Measurements from ENCODE around the gene TFDP2.

DNA sequence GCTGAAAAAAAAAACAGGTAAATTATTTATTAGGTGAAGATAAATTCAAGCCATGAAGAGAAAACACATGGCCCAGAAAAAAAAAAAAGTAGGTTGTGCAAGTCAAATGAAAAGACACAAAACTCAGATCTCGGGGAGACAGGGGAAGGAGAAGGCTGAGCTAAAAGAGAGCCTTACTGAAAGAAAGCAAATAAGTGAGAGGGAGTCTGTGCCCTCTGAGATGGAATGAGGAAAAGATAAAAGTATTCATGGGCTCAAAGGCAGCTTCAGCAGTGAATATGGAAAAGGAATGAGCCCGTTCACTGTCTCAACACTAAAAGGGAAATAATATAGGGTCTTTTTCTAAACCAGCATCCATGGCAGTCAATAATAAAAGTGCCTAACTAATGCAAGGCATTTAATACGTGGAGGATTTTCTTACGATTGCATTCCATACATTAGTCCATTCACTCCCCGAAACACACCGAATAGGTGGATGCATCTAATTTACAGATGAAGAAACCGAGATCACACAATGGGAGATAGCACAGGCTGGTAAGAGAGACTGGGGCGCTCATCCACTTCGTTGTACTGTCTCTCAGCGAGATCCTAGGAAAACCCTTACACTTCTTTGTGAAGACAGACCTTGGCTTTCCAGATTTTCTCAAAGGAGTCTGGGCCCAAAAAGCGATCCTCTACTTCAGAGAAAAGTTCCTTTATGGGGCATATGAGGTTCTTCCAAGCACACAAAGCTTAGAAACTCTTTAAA lies 1.1 kb downstream of the TFDP2 start:
- TF ChIP-seq POLR2A (IDR thresholded peaks at IDR 0.05; ENCODE audit: low read depth, low read length) (no peak), POLR2AphosphoS5 (IDR thresholded peaks at IDR 0.05; ENCODE audit: low read depth, low read length) (no peak), SPI1 (IDR thresholded peaks at IDR 0.05; ENCODE audit: low read depth, low read length) (no peak), TAF1 (IDR thresholded peaks at IDR 0.05; ENCODE audit: low read depth, low read length) (no peak), PAX5 (IDR thresholded peaks at IDR 0.05; ENCODE audit: insufficient read depth, low read length, severe bottlenecking) (no peak), POU2F2 (IDR thresholded peaks at IDR 0.05; ENCODE audit: low read depth, low read length) (no peak)

All from GM12891 (cell line).